Ishikawa (cell line): Measurements from ENCODE around the gene C20orf202.

Experiments
- CEBPB ChIP-seq: IDR thresholded peaks from 2 replicates; pipeline ENCODE4 v1.6.1; 2012
- CREB1 ChIP-seq: IDR thresholded peaks from 2 replicates; pipeline ENCODE4 v1.6.1; 2012; ENCODE audit warnings: low read depth
- EGR1 ChIP-seq: IDR thresholded peaks from 2 replicates; pipeline ENCODE4 v1.6.1; 2012
- EP300 ChIP-seq: IDR thresholded peaks from 2 replicates; pipeline ENCODE4 v1.6.1; 2012; ENCODE audit warnings: borderline replicate concordance
- FOXM1 ChIP-seq: IDR thresholded peaks from 2 replicates; pipeline ENCODE4 v1.6.1; 2012; ENCODE audit warnings: low read depth, borderline replicate concordance
- NFIC ChIP-seq: IDR thresholded peaks from 2 replicates; pipeline ENCODE4 v1.6.1; 2012
- RAD21 ChIP-seq: IDR thresholded peaks from 2 replicates; pipeline ENCODE4 v1.6.1; 2012; ENCODE audit warnings: low read depth
- TAF1 ChIP-seq: IDR thresholded peaks from 2 replicates; pipeline ENCODE4 v1.6.1; 2012; ENCODE audit warnings: low read depth, mild to moderate bottlenecking
- TCF12 ChIP-seq: IDR thresholded peaks from 2 replicates; pipeline ENCODE4 v1.6.1; 2012; ENCODE audit warnings: low read depth
- TEAD4 ChIP-seq: IDR thresholded peaks from 2 replicates; pipeline ENCODE4 v1.6.1; 2012
- USF1 ChIP-seq: IDR thresholded peaks from 2 replicates; pipeline ENCODE4 v1.6.1; 2012
- YY1 ChIP-seq: IDR thresholded peaks from 2 replicates; pipeline ENCODE4 v1.6.1; 2012; ENCODE audit warnings: low read depth
- ZBTB7A ChIP-seq: IDR thresholded peaks from 2 replicates; pipeline ENCODE4 v1.6.1; 2012; ENCODE audit warnings: low read depth
- TF ChIP-seq, protein P1 (sequence below): IDR thresholded peaks from 2 replicates; pipeline ENCODE4 v1.6.1; 2012
- TF ChIP-seq, protein P2 (sequence below): IDR thresholded peaks from 2 replicates; pipeline ENCODE4 v1.6.1; 2012; ENCODE audit warnings: low read depth, mild to moderate bottlenecking

The C20orf202 gene

GRCh38 chr20:1242099-1242498 lies 38.8 kb downstream of the C20orf202 start:
- TF ChIP-seq RAD21, result no peak
- TF ChIP-seq TAF1, result no peak
- no peak for TF ChIP-seq EGR1
- no peak for TF ChIP-seq ZBTB7A
- TF ChIP-seq EP300, result no peak
- TF ChIP-seq, protein P1, sequence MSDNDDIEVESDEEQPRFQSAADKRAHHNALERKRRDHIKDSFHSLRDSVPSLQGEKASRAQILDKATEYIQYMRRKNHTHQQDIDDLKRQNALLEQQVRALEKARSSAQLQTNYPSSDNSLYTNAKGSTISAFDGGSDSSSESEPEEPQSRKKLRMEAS, result no peak
- TF ChIP-seq CREB1, result no peak
- TF ChIP-seq CEBPB, result no peak
- TF ChIP-seq FOXM1, result no peak
- TF ChIP-seq, protein P2, sequence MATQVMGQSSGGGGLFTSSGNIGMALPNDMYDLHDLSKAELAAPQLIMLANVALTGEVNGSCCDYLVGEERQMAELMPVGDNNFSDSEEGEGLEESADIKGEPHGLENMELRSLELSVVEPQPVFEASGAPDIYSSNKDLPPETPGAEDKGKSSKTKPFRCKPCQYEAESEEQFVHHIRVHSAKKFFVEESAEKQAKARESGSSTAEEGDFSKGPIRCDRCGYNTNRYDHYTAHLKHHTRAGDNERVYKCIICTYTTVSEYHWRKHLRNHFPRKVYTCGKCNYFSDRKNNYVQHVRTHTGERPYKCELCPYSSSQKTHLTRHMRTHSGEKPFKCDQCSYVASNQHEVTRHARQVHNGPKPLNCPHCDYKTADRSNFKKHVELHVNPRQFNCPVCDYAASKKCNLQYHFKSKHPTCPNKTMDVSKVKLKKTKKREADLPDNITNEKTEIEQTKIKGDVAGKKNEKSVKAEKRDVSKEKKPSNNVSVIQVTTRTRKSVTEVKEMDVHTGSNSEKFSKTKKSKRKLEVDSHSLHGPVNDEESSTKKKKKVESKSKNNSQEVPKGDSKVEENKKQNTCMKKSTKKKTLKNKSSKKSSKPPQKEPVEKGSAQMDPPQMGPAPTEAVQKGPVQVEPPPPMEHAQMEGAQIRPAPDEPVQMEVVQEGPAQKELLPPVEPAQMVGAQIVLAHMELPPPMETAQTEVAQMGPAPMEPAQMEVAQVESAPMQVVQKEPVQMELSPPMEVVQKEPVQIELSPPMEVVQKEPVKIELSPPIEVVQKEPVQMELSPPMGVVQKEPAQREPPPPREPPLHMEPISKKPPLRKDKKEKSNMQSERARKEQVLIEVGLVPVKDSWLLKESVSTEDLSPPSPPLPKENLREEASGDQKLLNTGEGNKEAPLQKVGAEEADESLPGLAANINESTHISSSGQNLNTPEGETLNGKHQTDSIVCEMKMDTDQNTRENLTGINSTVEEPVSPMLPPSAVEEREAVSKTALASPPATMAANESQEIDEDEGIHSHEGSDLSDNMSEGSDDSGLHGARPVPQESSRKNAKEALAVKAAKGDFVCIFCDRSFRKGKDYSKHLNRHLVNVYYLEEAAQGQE, result no peak
- TF ChIP-seq YY1, result no peak
- TF ChIP-seq TCF12, result no peak
- TF ChIP-seq USF1, result no peak
- no peak for TF ChIP-seq NFIC
- TF ChIP-seq TEAD4, result no peak

GRCh38 chr20:1242530-1242929 lies 39.3 kb downstream of the C20orf202 start:
- no peak for TF ChIP-seq RAD21
- no peak for TF ChIP-seq TCF12
- TF ChIP-seq, protein P2, result no peak
- no peak for TF ChIP-seq EGR1
- no peak for TF ChIP-seq ZBTB7A
- TF ChIP-seq FOXM1, result no peak
- TF ChIP-seq NFIC, result no peak
- no peak for TF ChIP-seq CEBPB
- TF ChIP-seq USF1, result no peak
- TF ChIP-seq EP300, result no peak
- TF ChIP-seq YY1, result no peak
- no peak for TF ChIP-seq TAF1

- TF ChIP-seq NFIC, result no peak
- TF ChIP-seq YY1, result no peak
- TF ChIP-seq FOXM1, result no peak
- TF ChIP-seq TAF1, result no peak
- no peak for TF ChIP-seq ZBTB7A
- no peak for TF ChIP-seq EP300
- no peak for TF ChIP-seq TCF12
- TF ChIP-seq USF1, result no peak
- TF ChIP-seq TEAD4, result no peak
- TF ChIP-seq, protein P1, result no peak
- TF ChIP-seq RAD21, result no peak
- no peak for TF ChIP-seq CREB1
Measured at GRCh38 chr20:1245578-1245977, 42.3 kb downstream of the C20orf202 start.

DNA sequence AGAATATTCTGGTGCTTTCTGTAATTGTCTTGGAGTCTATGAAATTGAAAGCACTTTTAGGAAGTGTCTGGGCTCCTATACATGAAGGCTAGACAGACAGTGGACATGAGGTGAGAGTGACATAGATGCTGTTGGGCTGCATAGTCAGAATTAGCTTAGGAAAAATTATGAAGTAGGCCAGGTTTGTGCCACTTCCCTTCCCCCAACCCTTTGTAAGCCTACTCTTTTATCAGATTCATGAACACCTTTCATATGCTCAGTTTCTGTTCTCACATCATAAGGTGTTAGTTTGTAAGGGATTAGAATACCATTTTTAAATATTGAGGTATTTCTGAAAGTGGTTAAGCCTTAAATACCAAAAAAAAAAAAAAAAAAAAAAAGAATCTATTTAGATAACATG lies 44.4 kb downstream of the C20orf202 start:
- TF ChIP-seq TAF1 (no peak), NFIC (no peak), FOXM1 (no peak), CEBPB (no peak), YY1 (no peak), CREB1 (no peak), USF1 (no peak), EGR1 (no peak), ZBTB7A (no peak)
- TF ChIP-seq, protein P2, result no peak
